Fibroblast of lung (primary cell): ENCODE measurements around the gene DCPS. TPM values are rescaled to one million over a fixed set of nuclear protein-coding genes. Genes with fewer than 3 reads are reported as not detected.

Source experiments
- DNase-seq, 2 donors: peaks; one replicate each; pipeline versions ENCODE4 v3.0.0 to v3.0.0-alpha.2; 2010; ENCODE audit warnings: low read depth in 2 of 2
- H2AFZ ChIP-seq: 2 replicates; pipeline ENCODE4 v1.5.1; 2012; ENCODE audit warnings: low read length, control low read depth, inconsistent platforms
- H3K27ac ChIP-seq: 2 replicates; pipeline ENCODE4 v1.5.1; 2011; ENCODE audit warnings: low read length, control low read depth; ENCODE audit not compliant: insufficient read depth
- H3K27me3 ChIP-seq: 2 replicates; pipeline ENCODE4 v1.5.1; 2011; ENCODE audit warnings: mild to moderate bottlenecking, low read length; ENCODE audit not compliant: control insufficient read depth, insufficient read depth
- H3K36me3 ChIP-seq: 2 replicates; pipeline ENCODE4 v1.5.1; 2011; ENCODE audit warnings: low read length; ENCODE audit not compliant: control insufficient read depth, insufficient read depth
- H3K4me1 ChIP-seq: 2 replicates; pipeline ENCODE4 v1.5.1; 2011; ENCODE audit warnings: low read length; ENCODE audit not compliant: control insufficient read depth, insufficient read depth; ENCODE audit errors: extremely low read depth
- H3K4me2 ChIP-seq: 2 replicates; pipeline ENCODE4 v1.5.1; 2011; ENCODE audit warnings: low read length, control low read depth; ENCODE audit not compliant: insufficient read depth; ENCODE audit errors: extremely low read depth
- H3K4me3 ChIP-seq, 4 experiments: fragments of 200-600 bp in 1 of 4; sonication (generic) in 1 of 4; replicated peaks in 1 of 4; 2 replicates each; pipeline ENCODE4 v1.5.1; 2011 to 2016; ENCODE audit warnings: low read length in 4 of 4, low read depth in 3 of 4, mild to moderate bottlenecking in 3 of 4, control low read depth in 2 of 4, inconsistent platforms in 1 of 4, mixed read lengths in 1 of 4; ENCODE audit not compliant: insufficient read depth in 1 of 4; ENCODE audit errors: control extremely low read depth in 1 of 4
- H3K79me2 ChIP-seq: 2 replicates; pipeline ENCODE4 v1.5.1; 2012; ENCODE audit warnings: mild to moderate bottlenecking, low read length, inconsistent platforms; ENCODE audit not compliant: control insufficient read depth, insufficient read depth
- H3K9ac ChIP-seq: 2 replicates; pipeline ENCODE4 v1.5.1; 2011; ENCODE audit warnings: mild to moderate bottlenecking, low read length, control low read depth; ENCODE audit not compliant: insufficient read depth
- H3K9me3 ChIP-seq: 2 replicates; pipeline ENCODE4 v1.5.1; 2012; ENCODE audit warnings: low read depth, low read length; ENCODE audit not compliant: control insufficient read depth, insufficient read depth
- H4K20me1 ChIP-seq: 2 replicates; pipeline ENCODE4 v1.5.1; 2011; ENCODE audit warnings: low read length; ENCODE audit not compliant: control insufficient read depth, insufficient read depth; ENCODE audit errors: extremely low read depth
- CTCF ChIP-seq, 2 donors: IDR thresholded peaks in 1 of 2; conservative IDR thresholded peaks in 1 of 2; 1 replicate in 1 of 2; 2 replicates in 1 of 2; pipeline ENCODE4 v1.5.1; 2011 to 2012; ENCODE audit warnings: low read length in 2 of 2, control low read depth in 1 of 2, inconsistent platforms in 1 of 2, low read depth in 1 of 2, mild to moderate bottlenecking in 1 of 2
- EZH2 ChIP-seq: IDR thresholded peaks from 2 replicates; pipeline ENCODE4 v1.5.1; 2012; ENCODE audit warnings: low read length, control low read depth, mild to moderate bottlenecking; ENCODE audit errors: missing control alignments
- polyA plus RNA-seq, 2 donors: library from polyadenylated mRNA; depleted of rRNA in 1 of 2; stranded (reverse) in 1 of 2; unstranded in 1 of 2; fragments of >200 nt; gene quantifications; 2 replicates each; pipeline ENCODE4 v1.2.1, GENCODE V29; 2011 to 2012; ENCODE audit warnings: missing spikeins in 1 of 2
- total RNA-seq: library from RNA; depleted of rRNA; stranded (reverse); fragments of >200 nt; gene quantifications from 2 replicates; pipeline ENCODE4 v1.2.1, GENCODE V29; 2014

The DCPS gene
- total and polyA plus RNA-seq, 2 donors (not counting 1 experiment from before 2014, with no cell fraction given): 13.0 to 22.7 TPM

- Histone ChIP-seq H4K20me1 (no peaks in the 10 kb centered on the region), H3K79me2 (no peaks in the 10 kb centered on the region), H3K4me3 (no peak overlapping the region), H3K27ac (no peak overlapping the region), H3K27me3 (no peaks in the 10 kb centered on the region), H3K9me3 (no peaks in the 10 kb centered on the region), H3K4me1 (peaks cover 9% of the 10 kb centered on the region), H3K9ac (no peak overlapping the region), H3K36me3 (peaks cover 3% of the 10 kb centered on the region), H2AFZ (no peak overlapping the region), H3K4me2 (no peak overlapping the region)
- no peak for DNase-seq
- TF ChIP-seq EZH2 (no peak), CTCF (conservative IDR thresholded peaks at IDR 0.05 in 1 of 2, IDR thresholded peaks at IDR 0.05 in 1 of 2; ENCODE audit: low read depth in 1 of 2, low read length in 2 of 2) (no peak)
These were observed 9.1 kb downstream of the DCPS start for GRCh38 chr11:126312961-126313360.

- Histone ChIP-seq H3K9ac (no peak overlapping the region), H3K9me3 (no peaks in the 10 kb centered on the region), H3K4me3 (no peak overlapping the region), H4K20me1 (no peaks in the 10 kb centered on the region), H3K79me2 (no peaks in the 10 kb centered on the region), H3K36me3 (peaks cover 3% of the 10 kb centered on the region), H2AFZ (no peak overlapping the region), H3K27ac (no peak overlapping the region), H3K4me2 (no peak overlapping the region), H3K4me1 (peaks cover 14% of the 10 kb centered on the region), H3K27me3 (no peaks in the 10 kb centered on the region)
- TF ChIP-seq EZH2 (no peak), CTCF (conservative IDR thresholded peaks at IDR 0.05 in 1 of 2, IDR thresholded peaks at IDR 0.05 in 1 of 2; ENCODE audit: low read depth in 1 of 2, low read length in 2 of 2) (no peak)
- DNase-seq: no peak
These were observed 10.0 kb downstream of the DCPS start for GRCh38 chr11:126313826-126314225.

- Histone ChIP-seq H3K36me3 (no peaks in the 10 kb centered on the region), H3K27ac (peak overlapping the region; percentile 93), H4K20me1 (no peaks in the 10 kb centered on the region), H3K4me1 (peaks cover 24% of the 10 kb centered on the region), H2AFZ (peak overlapping the region; percentile 4), H3K4me3 (peak overlapping the region in 1 of 4 experiments; percentile 46), H3K27me3 (no peaks in the 10 kb centered on the region), H3K9me3 (no peaks in the 10 kb centered on the region), H3K79me2 (no peaks in the 10 kb centered on the region), H3K9ac (no peak overlapping the region), H3K4me2 (peak overlapping the region; percentile 92)
- no peak for DNase-seq
- TF ChIP-seq EZH2: no peak
- TF ChIP-seq CTCF (conservative IDR thresholded peaks at IDR 0.05 in 1 of 2, IDR thresholded peaks at IDR 0.05 in 1 of 2; ENCODE audit: low read depth in 1 of 2, low read length in 2 of 2): no peak
These were observed 13.5 kb downstream of the DCPS start for GRCh38 chr11:126317432-126317755.
